GM19193 (cell line): ENCODE data around the gene BICRAL.

ENCODE experiments used
- POLR2A ChIP-seq: IDR thresholded peaks from 4 replicates; pipeline ENCODE4 v1.6.1; 2011; ENCODE audit not compliant: insufficient read depth, insufficient read length; ENCODE audit errors: extremely low read depth

BICRAL gene

GRCh38 chr6:42896178-42896719 is 114.4 kb downstream of the BICRAL start:
- TF ChIP-seq POLR2A, result no peak

- TF ChIP-seq POLR2A, result no peak
These were observed 117.1 kb downstream of the BICRAL start for GRCh38 chr6:42898891-42899361.

- no peak for TF ChIP-seq POLR2A
These were observed 118.0 kb downstream of the BICRAL start for GRCh38 chr6:42899871-42900270.

GRCh38 chr6:42901538-42901957 is 119.7 kb downstream of the BICRAL start:
- TF ChIP-seq POLR2A, result no peak

- no peak for TF ChIP-seq POLR2A
These were observed 122.6 kb downstream of the BICRAL start for GRCh38 chr6:42904467-42904866.

- TF ChIP-seq POLR2A, result no peak
These were observed 125.5 kb downstream of the BICRAL start for GRCh38 chr6:42907336-42907735.

- no peak for TF ChIP-seq POLR2A
These were observed 128.0 kb downstream of the BICRAL start for GRCh38 chr6:42909835-42910234.

- no peak for TF ChIP-seq POLR2A
These were observed 129.5 kb downstream of the BICRAL start for GRCh38 chr6:42911171-42912021.

- no peak for TF ChIP-seq POLR2A
These were observed 132.7 kb downstream of the BICRAL start for GRCh38 chr6:42914546-42914945.

- TF ChIP-seq POLR2A, result no peak
These were observed 133.9 kb downstream of the BICRAL start, which contains the start of gene PTCRA for GRCh38 chr6:42915732-42916131. Gene PTCRA, plus strand, starts transcription at chr6:42916053. Its CDS starts 17 bp downstream, at chr6:42916070.

GRCh38 chr6:42916288-42916687 is 134.4 kb downstream of the BICRAL start:
- TF ChIP-seq POLR2A, result no peak
